Measurements from ENCODE around the gene SERPINA12.

SERPINA12 gene

GRCh38 chr14:94509356-94509755 lies at the start of gene SERPINA12:
TSS of gene SERPINA12 (minus strand) at chr14:94509469. CDS start at chr14:94498397, 11,072 bp downstream.
- DNase-seq, result no peak

GRCh38 chr14:94558842-94559241 lies 49.6 kb upstream of the SERPINA12 start:
- DNase-seq, result no peak

GRCh38 chr14:94557327-94557726 lies 48.1 kb upstream of the SERPINA12 start:
- DNase-seq, result no peak

- DNase-seq, result no peak
These were observed 46.7 kb upstream of the SERPINA12 start for GRCh38 chr14:94555991-94556390.

GRCh38 chr14:94550041-94550440 lies 40.8 kb upstream of the SERPINA12 start:
- DNase-seq, result no peak

GRCh38 chr14:94548999-94549985 lies 40.0 kb upstream of the SERPINA12 start:
- DNase-seq, result peak; percentile 36

GRCh38 chr14:94548131-94548998 lies 39.1 kb upstream of the SERPINA12 start:
- no peak for DNase-seq

GRCh38 chr14:94547726-94548125 lies 38.5 kb upstream of the SERPINA12 start:
- no peak for DNase-seq

- DNase-seq, result no peak
These were observed 37.9 kb upstream of the SERPINA12 start for GRCh38 chr14:94547151-94547680.

- DNase-seq, result no peak
These were observed 36.0 kb upstream of the SERPINA12 start for GRCh38 chr14:94545131-94545841.

- DNase-seq, result no peak
These were observed 35.5 kb upstream of the SERPINA12 start for GRCh38 chr14:94544726-94545125.

GRCh38 chr14:94543449-94544124 lies 34.3 kb upstream of the SERPINA12 start:
- no peak for DNase-seq

GRCh38 chr14:94542811-94543440 lies 33.7 kb upstream of the SERPINA12 start:
- DNase-seq, result no peak

GRCh38 chr14:94542111-94542810 lies 33.0 kb upstream of the SERPINA12 start:
- no peak for DNase-seq

GRCh38 chr14:94541234-94541975 lies 32.1 kb upstream of the SERPINA12 start:
- DNase-seq, result no peak

GRCh38 chr14:94540031-94540794 lies 30.9 kb upstream of the SERPINA12 start:
- DNase-seq, result no peak

GRCh38 chr14:94539181-94539580 lies 29.9 kb upstream of the SERPINA12 start:
- no peak for DNase-seq

GRCh38 chr14:94538070-94538740 lies 28.9 kb upstream of the SERPINA12 start:
- no peak for DNase-seq

GRCh38 chr14:94536836-94537235 lies 27.6 kb upstream of the SERPINA12 start:
- no peak for DNase-seq

All from activated gamma-delta T cell treated with Interleukin-2 at 50 U/mL for 16 hours (primary cell).